OCI-LY3 (cell line): ENCODE measurements around the gene PRR36.

Experiments used
- H2AFZ ChIP-seq: fragments of 200-600, 300-600 bp; shearing (Covaris generic); 2 replicates; pipeline ENCODE4 v1.6.0; 2014; ENCODE audit warnings: antibody characterized with exemption, low read depth, low read length
- H3K27ac ChIP-seq: fragments of 200-600, 300-600 bp; sonication (generic); 2 replicates; pipeline ENCODE4 v1.5.1; 2014; ENCODE audit warnings: mild to moderate bottlenecking, low read length, moderate library complexity, mixed read lengths
- H3K27me3 ChIP-seq: fragments of 200-600, 300-600 bp; sonication (generic); 2 replicates; pipeline ENCODE4 v1.6.1; 2014; ENCODE audit warnings: low read depth, low read length, mixed read lengths
- H3K36me3 ChIP-seq: fragments of 200-600, 300-600 bp; sonication (generic); replicated peaks from 2 replicates; pipeline ENCODE3; 2014; ENCODE audit warnings: low read depth, low read length, mixed read lengths
- H3K4me1 ChIP-seq: fragments of 300-600, 200-600 bp; sonication (generic); 2 replicates; pipeline ENCODE4 v1.6.1; 2014; ENCODE audit warnings: low read length, mixed read lengths
- H3K4me2 ChIP-seq: fragments of 200-600, 300-600 bp; sonication (generic); 2 replicates; pipeline ENCODE4 v1.6.1; 2014; ENCODE audit warnings: low read length, mixed read lengths
- H3K4me3 ChIP-seq: fragments of 300-600, 200-600 bp; sonication (generic); 2 replicates; pipeline ENCODE4 v1.5.1; 2014; ENCODE audit warnings: antibody characterized with exemption, mild to moderate bottlenecking, low read length, moderate library complexity
- H3K79me2 ChIP-seq: fragments of 300-600, 200-600 bp; shearing (Covaris generic); 2 replicates; pipeline ENCODE4 v1.6.1; 2014; ENCODE audit warnings: mild to moderate bottlenecking, low read length, mixed read lengths
- H3K9ac ChIP-seq: fragments of 300-600, 200-600 bp; shearing (Covaris generic); 2 replicates; pipeline ENCODE4 v1.6.0; 2014; ENCODE audit warnings: mild to moderate bottlenecking, low read length, moderate library complexity
- H3K9me3 ChIP-seq: fragments of 200-600, 300-600 bp; shearing (Covaris generic); 2 replicates; pipeline ENCODE4 v1.6.1; 2014; ENCODE audit warnings: low read length, mixed read lengths; ENCODE audit not compliant: insufficient read depth
- H4K20me1 ChIP-seq: fragments of 200-600, 300-600 bp; sonication (generic); 2 replicates; pipeline ENCODE4 v1.6.1; 2016; ENCODE audit warnings: low read length, mixed read lengths; ENCODE audit not compliant: insufficient read depth
- EZH2phosphoT487 ChIP-seq: fragments of 200-600 bp; shearing (Covaris generic); IDR thresholded peaks from 2 replicates; pipeline ENCODE4 v1.6.1; 2018; ENCODE audit warnings: antibody characterized with exemption, mixed run types, low read depth
- TF ChIP-seq, protein P1 (sequence below): fragments of 200-600, 300-600 bp; sonication (generic); IDR thresholded peaks from 2 replicates; pipeline ENCODE4 v1.5.1; 2014; ENCODE audit warnings: antibody characterized with exemption, low read length, low read depth

PRR36 gene

DNA sequence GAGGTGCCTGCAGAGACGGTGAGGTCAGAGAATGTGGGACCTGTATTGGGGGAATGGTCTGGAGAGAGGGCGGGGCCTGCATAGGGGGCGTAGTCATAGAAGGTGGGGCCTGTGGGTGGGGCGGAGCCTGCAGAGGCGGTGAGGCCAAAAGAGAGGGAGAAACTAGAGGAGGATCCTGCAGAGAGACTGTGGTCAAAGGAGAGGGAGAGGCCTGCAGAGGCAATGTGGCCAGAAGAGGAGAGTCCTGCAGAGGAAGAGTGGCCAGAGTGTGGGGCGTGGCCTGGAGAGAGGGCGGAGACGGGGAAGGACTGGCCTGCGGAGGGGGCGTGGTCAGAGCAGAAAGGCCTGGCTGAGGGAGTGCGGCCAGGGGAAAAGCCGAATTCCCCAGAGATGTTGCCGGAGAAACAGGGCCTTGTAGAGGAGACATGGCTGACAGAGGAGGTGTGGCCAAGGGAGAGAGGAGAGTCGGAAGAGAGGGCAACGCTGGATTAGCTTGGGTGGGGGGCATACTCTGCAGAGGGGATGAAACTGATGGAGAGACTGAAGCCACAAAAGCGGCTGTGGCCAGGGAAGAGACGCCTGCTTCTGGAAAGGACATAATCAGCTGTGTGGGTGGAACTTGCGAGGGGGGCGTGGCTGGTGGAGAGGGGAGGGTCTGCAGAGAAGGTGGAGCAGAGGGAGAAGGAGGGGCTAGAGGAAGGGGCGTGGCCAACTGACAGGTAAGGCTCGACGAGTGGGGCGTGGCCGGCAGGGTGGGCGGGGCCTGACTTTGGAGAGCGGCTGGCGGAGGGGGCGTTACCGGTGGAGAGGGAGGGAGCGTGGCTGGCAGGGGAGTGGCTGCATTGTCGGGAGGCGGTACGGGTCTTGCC, 2.5 kb downstream of the PRR36 start:
- peak overlapping the region; percentile 31 for H3K4me3 ChIP-seq
- no peaks in the 10 kb centered on the region for H3K9me3 ChIP-seq
- 0 out of 2 replicates have a peak overlapping the region, but pooled peaks have one; percentile 18 for H2AFZ ChIP-seq
- H3K27ac ChIP-seq, result no peak overlapping the region
- peak overlapping the region; percentile 23 for H3K4me2 ChIP-seq
- H3K27me3 ChIP-seq, result no peaks in the 10 kb centered on the region
- no peaks in the 10 kb centered on the region for H4K20me1 ChIP-seq
- H3K79me2 ChIP-seq, result no peaks in the 10 kb centered on the region
- TF ChIP-seq, protein P1, sequence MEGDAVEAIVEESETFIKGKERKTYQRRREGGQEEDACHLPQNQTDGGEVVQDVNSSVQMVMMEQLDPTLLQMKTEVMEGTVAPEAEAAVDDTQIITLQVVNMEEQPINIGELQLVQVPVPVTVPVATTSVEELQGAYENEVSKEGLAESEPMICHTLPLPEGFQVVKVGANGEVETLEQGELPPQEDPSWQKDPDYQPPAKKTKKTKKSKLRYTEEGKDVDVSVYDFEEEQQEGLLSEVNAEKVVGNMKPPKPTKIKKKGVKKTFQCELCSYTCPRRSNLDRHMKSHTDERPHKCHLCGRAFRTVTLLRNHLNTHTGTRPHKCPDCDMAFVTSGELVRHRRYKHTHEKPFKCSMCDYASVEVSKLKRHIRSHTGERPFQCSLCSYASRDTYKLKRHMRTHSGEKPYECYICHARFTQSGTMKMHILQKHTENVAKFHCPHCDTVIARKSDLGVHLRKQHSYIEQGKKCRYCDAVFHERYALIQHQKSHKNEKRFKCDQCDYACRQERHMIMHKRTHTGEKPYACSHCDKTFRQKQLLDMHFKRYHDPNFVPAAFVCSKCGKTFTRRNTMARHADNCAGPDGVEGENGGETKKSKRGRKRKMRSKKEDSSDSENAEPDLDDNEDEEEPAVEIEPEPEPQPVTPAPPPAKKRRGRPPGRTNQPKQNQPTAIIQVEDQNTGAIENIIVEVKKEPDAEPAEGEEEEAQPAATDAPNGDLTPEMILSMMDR, result no peak
- no peak for TF ChIP-seq EZH2phosphoT487
- no peaks in the 10 kb centered on the region for H3K36me3 ChIP-seq
- peaks cover 15% of the 10 kb centered on the region for H3K4me1 ChIP-seq
- no peak overlapping the region for H3K9ac ChIP-seq

DNA sequence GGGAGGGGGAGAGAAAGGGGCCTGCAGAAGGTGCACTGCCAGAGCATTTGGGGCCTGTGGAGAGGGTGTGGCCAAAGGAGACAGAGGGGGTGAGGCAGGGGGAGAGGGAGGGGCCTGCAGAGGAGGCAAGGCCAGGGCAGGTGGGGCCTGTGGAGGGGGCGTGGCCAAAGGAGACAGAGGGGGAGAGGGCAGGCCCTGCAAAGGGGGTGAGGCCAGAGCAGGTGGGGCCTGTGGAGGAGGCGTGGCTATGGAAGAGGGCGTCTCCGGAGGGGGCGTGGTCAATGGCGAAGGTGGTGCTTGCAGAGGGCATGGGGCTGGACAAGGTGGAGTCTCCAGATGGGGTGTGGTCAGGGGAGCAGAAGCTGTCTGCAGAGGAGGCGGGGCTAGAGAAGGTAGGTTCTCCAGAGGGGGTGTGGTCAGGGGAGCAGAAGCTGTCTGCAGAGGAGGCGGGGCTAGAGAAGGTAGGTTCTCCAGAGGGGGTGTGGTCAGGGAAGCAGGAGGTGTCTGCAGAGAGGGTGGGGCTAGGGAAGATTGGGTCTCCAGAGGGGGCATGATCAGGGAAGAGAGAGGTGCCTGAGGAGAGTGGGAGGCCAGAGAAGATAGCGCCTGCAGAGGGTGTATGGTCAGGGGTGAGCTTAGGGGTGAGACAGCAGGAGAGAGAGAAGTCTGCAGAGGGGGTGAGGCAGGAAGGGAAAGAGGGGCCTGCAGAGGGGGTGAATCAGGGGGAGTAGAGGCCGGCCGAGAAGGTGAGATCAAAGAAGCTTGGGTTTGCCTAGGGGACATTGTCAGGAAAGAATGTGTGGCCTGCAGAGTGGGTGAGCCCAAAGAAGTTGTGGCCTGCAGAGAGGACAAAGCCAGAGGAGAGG, 3.4 kb downstream of the PRR36 start:
- Histone ChIP-seq H3K4me1 (peaks cover 15% of the 10 kb centered on the region), H3K4me2 (peak overlapping the region; percentile 23; the same call in 1 of the 2 replicates), H3K9me3 (no peaks in the 10 kb centered on the region), H3K27ac (no peak overlapping the region), H3K9ac (no peak overlapping the region), H2AFZ (no peak overlapping the region), H3K27me3 (no peaks in the 10 kb centered on the region), H3K36me3 (no peaks in the 10 kb centered on the region), H3K4me3 (0 out of 2 replicates have a peak overlapping the region, but pooled peaks have one; percentile 31), H4K20me1 (no peaks in the 10 kb centered on the region), H3K79me2 (no peaks in the 10 kb centered on the region)
- TF ChIP-seq, protein P1, result no peak
- TF ChIP-seq EZH2phosphoT487, result no peak

DNA sequence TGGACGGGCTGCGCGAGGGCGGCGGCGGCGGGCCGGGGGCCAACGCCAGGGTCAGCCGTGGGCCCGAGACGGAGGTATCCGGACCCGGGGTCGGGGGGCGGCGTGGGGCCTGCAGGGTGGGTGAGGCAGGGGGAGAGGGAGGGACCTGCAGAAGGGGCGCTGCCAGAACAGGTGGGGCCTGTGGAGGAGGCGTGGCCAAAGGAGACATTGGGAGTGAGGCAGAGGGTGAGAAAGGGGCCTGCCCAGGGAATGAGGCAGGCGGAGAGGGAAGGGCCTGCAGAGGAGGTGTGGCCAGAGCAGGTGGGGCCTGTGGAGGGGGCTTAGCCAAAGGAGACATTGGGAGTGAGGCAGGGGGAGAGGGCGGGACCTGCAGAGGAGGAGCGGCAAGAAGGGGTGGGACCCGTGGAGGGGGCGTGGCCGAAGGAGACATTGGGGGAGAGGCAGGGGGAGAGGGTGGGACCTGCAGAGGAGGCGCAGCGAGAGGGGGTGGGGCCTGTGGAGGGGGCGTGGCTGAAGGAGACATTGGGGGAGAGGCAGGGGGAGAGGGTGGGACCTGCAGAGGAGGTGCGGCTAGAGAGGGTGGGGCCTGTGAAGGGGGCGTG, 4.2 kb downstream of the PRR36 start:
- TF ChIP-seq, protein P1, result no peak
- TF ChIP-seq EZH2phosphoT487, result no peak
- Histone ChIP-seq H3K27ac (no peak overlapping the region), H4K20me1 (no peaks in the 10 kb centered on the region), H3K4me2 (no peak overlapping the region), H3K4me1 (peaks cover 21% of the 10 kb centered on the region), H3K27me3 (no peaks in the 10 kb centered on the region), H2AFZ (no peak overlapping the region), H3K4me3 (no peak overlapping the region), H3K9me3 (no peaks in the 10 kb centered on the region), H3K79me2 (no peaks in the 10 kb centered on the region), H3K36me3 (no peaks in the 10 kb centered on the region), H3K9ac (no peak overlapping the region)
